Measurements from ENCODE around the gene KIF1B.

KIF1B gene

GRCh38 chr1:10173582-10173981 is 36.8 kb upstream of the KIF1B start:
- no peak for DNase-seq (ENCODE audit: low read depth, low spot score)
- no peak overlapping the region for H3K4me3 ChIP-seq
- no peaks in the 10 kb centered on the region for H3K9me3 ChIP-seq (ENCODE audit: low read depth, low read length)
- TF ChIP-seq EZH2 (IDR thresholded peaks at IDR 0.05), result no peak
- TF ChIP-seq FOXP2 (optimal IDR thresholded peaks at IDR 0.05; ENCODE audit: control extremely low read depth, extremely low read length, insufficient read depth), result no peak
- no peak for TF ChIP-seq POLR2AphosphoS5 (IDR thresholded peaks at IDR 0.05; ENCODE audit: borderline replicate concordance, low read depth, low read length)
- H3K27ac ChIP-seq, result no peak overlapping the region
- no peak overlapping the region for H3K9ac ChIP-seq (ENCODE audit: insufficient read length)
- H3K36me3 ChIP-seq (ENCODE audit: insufficient read depth, low read length), result peaks cover 40% of the 10 kb centered on the region

GRCh38 chr1:10177876-10178275 is 32.5 kb upstream of the KIF1B start:
- H3K27ac ChIP-seq, result peak overlapping the region; percentile 89
- H3K9ac ChIP-seq (ENCODE audit: insufficient read length), result peak overlapping the region; percentile 4
- TF ChIP-seq FOXP2 (optimal IDR thresholded peaks at IDR 0.05; ENCODE audit: control extremely low read depth, extremely low read length, insufficient read depth) (no peak), EZH2 (IDR thresholded peaks at IDR 0.05) (no peak), POLR2AphosphoS5 (IDR thresholded peaks at IDR 0.05; ENCODE audit: borderline replicate concordance, low read depth, low read length) (no peak)
- DNase-seq (ENCODE audit: low read depth, low spot score), result no peak
- no peaks in the 10 kb centered on the region for H3K9me3 ChIP-seq (ENCODE audit: low read depth, low read length)
- peaks cover 29% of the 10 kb centered on the region for H3K36me3 ChIP-seq (ENCODE audit: insufficient read depth, low read length)
- H3K4me3 ChIP-seq, result peak overlapping the region; percentile 5; the same call in 1 of the 2 replicates

GRCh38 chr1:10178597-10179405 is 31.6 kb upstream of the KIF1B start:
- H3K36me3 ChIP-seq (ENCODE audit: insufficient read depth, low read length), result peaks cover 25% of the 10 kb centered on the region
- H3K4me3 ChIP-seq, result peak overlapping the region; percentile 56
- TF ChIP-seq EZH2 (IDR thresholded peaks at IDR 0.05) (no peak), POLR2AphosphoS5 (IDR thresholded peaks at IDR 0.05; ENCODE audit: borderline replicate concordance, low read depth, low read length) (no peak), FOXP2 (optimal IDR thresholded peaks at IDR 0.05; ENCODE audit: control extremely low read depth, extremely low read length, insufficient read depth) (no peak)
- H3K9ac ChIP-seq (ENCODE audit: insufficient read length), result peak overlapping the region; percentile 61
- no peaks in the 10 kb centered on the region for H3K9me3 ChIP-seq (ENCODE audit: low read depth, low read length)
- DNase-seq (ENCODE audit: low read depth, low spot score), result no peak
- peak overlapping the region; percentile 89 for H3K27ac ChIP-seq

- DNase-seq (ENCODE audit: low read depth, low spot score), result no peak
- H3K27ac ChIP-seq, result peak overlapping the region; percentile 89
- peaks cover 24% of the 10 kb centered on the region for H3K36me3 ChIP-seq (ENCODE audit: insufficient read depth, low read length)
Measured at GRCh38 chr1:10179406-10180091, 30.8 kb upstream of the KIF1B start.

GRCh38 chr1:10181154-10181553 is 29.2 kb upstream of the KIF1B start:
- Histone ChIP-seq H3K9me3 (ENCODE audit: low read depth, low read length) (no peaks in the 10 kb centered on the region), H3K36me3 (ENCODE audit: insufficient read depth, low read length) (peaks cover 14% of the 10 kb centered on the region), H3K9ac (ENCODE audit: insufficient read length) (peak overlapping the region; percentile 52), H3K4me3 (peak overlapping the region; percentile 58), H3K27ac (peak overlapping the region; percentile 95)
- TF ChIP-seq POLR2AphosphoS5 (IDR thresholded peaks at IDR 0.05; ENCODE audit: borderline replicate concordance, low read depth, low read length), result no peak
- no peak for TF ChIP-seq FOXP2 (optimal IDR thresholded peaks at IDR 0.05; ENCODE audit: control extremely low read depth, extremely low read length, insufficient read depth)
- no peak for TF ChIP-seq EZH2 (IDR thresholded peaks at IDR 0.05)
- DNase-seq (ENCODE audit: low read depth, low spot score), result no peak

More at GRCh38 chr1:10179406-10180091, 30.8 kb upstream of the KIF1B start:
- Histone ChIP-seq H3K9me3 (ENCODE audit: low read depth, low read length) (no peaks in the 10 kb centered on the region), H3K4me3 (0 out of 2 replicates have a peak overlapping the region, but pooled peaks have one; percentile 56), H3K9ac (ENCODE audit: insufficient read length) (no peak overlapping the region)
- TF ChIP-seq FOXP2 (optimal IDR thresholded peaks at IDR 0.05; ENCODE audit: control extremely low read depth, extremely low read length, insufficient read depth) (no peak), POLR2AphosphoS5 (IDR thresholded peaks at IDR 0.05; ENCODE audit: borderline replicate concordance, low read depth, low read length) (no peak), EZH2 (IDR thresholded peaks at IDR 0.05) (no peak)

- Histone ChIP-seq H3K9ac (ENCODE audit: insufficient read length) (no peak overlapping the region), H3K4me3 (no peak overlapping the region), H3K36me3 (ENCODE audit: insufficient read depth, low read length) (no peaks in the 10 kb centered on the region), H3K27ac (no peak overlapping the region), H3K9me3 (ENCODE audit: low read depth, low read length) (no peaks in the 10 kb centered on the region)
- TF ChIP-seq POLR2AphosphoS5 (IDR thresholded peaks at IDR 0.05; ENCODE audit: borderline replicate concordance, low read depth, low read length) (no peak), EZH2 (IDR thresholded peaks at IDR 0.05) (no peak), FOXP2 (optimal IDR thresholded peaks at IDR 0.05; ENCODE audit: control extremely low read depth, extremely low read length, insufficient read depth) (no peak)
- no peak for DNase-seq (ENCODE audit: low read depth, low spot score)
Measured at GRCh38 chr1:10185759-10186158, 24.6 kb upstream of the KIF1B start.

- DNase-seq (ENCODE audit: low read depth, low spot score), result no peak
Measured at GRCh38 chr1:10186331-10187025, 23.9 kb upstream of the KIF1B start.

GRCh38 chr1:10187026-10187334 is 23.4 kb upstream of the KIF1B start:
- Histone ChIP-seq H3K27ac (no peak overlapping the region), H3K9me3 (ENCODE audit: low read depth, low read length) (no peaks in the 10 kb centered on the region), H3K4me3 (no peak overlapping the region), H3K9ac (ENCODE audit: insufficient read length) (no peak overlapping the region), H3K36me3 (ENCODE audit: insufficient read depth, low read length) (no peaks in the 10 kb centered on the region)
- TF ChIP-seq POLR2AphosphoS5 (IDR thresholded peaks at IDR 0.05; ENCODE audit: borderline replicate concordance, low read depth, low read length) (no peak), FOXP2 (optimal IDR thresholded peaks at IDR 0.05; ENCODE audit: control extremely low read depth, extremely low read length, insufficient read depth) (no peak), EZH2 (IDR thresholded peaks at IDR 0.05) (no peak)
- no peak for DNase-seq (ENCODE audit: low read depth, low spot score)

More at GRCh38 chr1:10186331-10187025, 23.9 kb upstream of the KIF1B start:
- H3K36me3 ChIP-seq (ENCODE audit: insufficient read depth, low read length), result no peaks in the 10 kb centered on the region
- no peak overlapping the region for H3K27ac ChIP-seq
- no peaks in the 10 kb centered on the region for H3K9me3 ChIP-seq (ENCODE audit: low read depth, low read length)
- no peak overlapping the region for H3K9ac ChIP-seq (ENCODE audit: insufficient read length)
- H3K4me3 ChIP-seq, result no peak overlapping the region
- TF ChIP-seq FOXP2 (optimal IDR thresholded peaks at IDR 0.05; ENCODE audit: control extremely low read depth, extremely low read length, insufficient read depth), result no peak
- no peak for TF ChIP-seq POLR2AphosphoS5 (IDR thresholded peaks at IDR 0.05; ENCODE audit: borderline replicate concordance, low read depth, low read length)
- no peak for TF ChIP-seq EZH2 (IDR thresholded peaks at IDR 0.05)
